ENCODE results near the gene GTF2F1.
"Not testable (repeated sequence)": the region's sequence is repeated elsewhere in the genome, so short reads cannot be mapped to it uniquely, and the experiment has no call there.

The GTF2F1 gene

GRCh38 chr19:6393074-6393982 is at the start of gene GTF2F1:
GTF2F1 (minus strand) TSS chr19:6393164; CDS start chr19:6392995, 169 bp downstream.
- peak; percentile 95 for DNase-seq

GRCh38 chr19:6442087-6442688 is 49.2 kb upstream of the GTF2F1 start:
- no peak for DNase-seq

- DNase-seq: no peak
Observed at GRCh38 chr19:6440905-6441304, 47.9 kb upstream of the GTF2F1 start.

- DNase-seq: no peak
Observed at GRCh38 chr19:6439743-6440142, 46.8 kb upstream of the GTF2F1 start.

- no peak for DNase-seq
Observed at GRCh38 chr19:6433663-6434062, 40.7 kb upstream of the GTF2F1 start, which contains the start of gene SLC25A41. SLC25A41 (minus strand) TSS chr19:6433763; CDS start chr19:6433693, 70 bp downstream.

GRCh38 chr19:6433165-6433564 is 40.2 kb upstream of the GTF2F1 start:
- DNase-seq: no peak

- DNase-seq: no peak
Observed at GRCh38 chr19:6431891-6432290, 38.9 kb upstream of the GTF2F1 start.

- DNase-seq: no peak
Observed at GRCh38 chr19:6429419-6430221, 36.7 kb upstream of the GTF2F1 start.

GRCh38 chr19:6428692-6429418 is 35.9 kb upstream of the GTF2F1 start:
- DNase-seq: not testable (repeated sequence)

GRCh38 chr19:6427131-6427530 is 34.2 kb upstream of the GTF2F1 start:
- no peak for DNase-seq

GRCh38 chr19:6425732-6426620 is 33.0 kb upstream of the GTF2F1 start:
- no peak for DNase-seq

- DNase-seq: peak; percentile 99
Observed at GRCh38 chr19:6424939-6425731, 32.2 kb upstream of the GTF2F1 start.

- peak; percentile 28 for DNase-seq
Observed at GRCh38 chr19:6424195-6424938, 31.4 kb upstream of the GTF2F1 start, which contains the start of gene KHSRP. KHSRP (minus strand) TSS chr19:6424811; CDS start chr19:6424701, 110 bp downstream.

- peak; percentile 25 for DNase-seq
Observed at GRCh38 chr19:6423499-6424194, 30.7 kb upstream of the GTF2F1 start.

- no peak for DNase-seq
Observed at GRCh38 chr19:6421075-6422014, 28.4 kb upstream of the GTF2F1 start.

GRCh38 chr19:6418562-6418932 is 25.6 kb upstream of the GTF2F1 start:
- DNase-seq: no peak

- no peak for DNase-seq
Observed at GRCh38 chr19:6417713-6418561, 25.0 kb upstream of the GTF2F1 start.
